Tongue (tissue), 1 donor: Measurements from ENCODE around the gene VPREB3. TPM values are rescaled to one million over a fixed set of nuclear protein-coding genes. Genes with fewer than 3 reads are reported as not detected.

Source experiments
- total RNA-seq: library from RNA; depleted of rRNA; stranded (reverse); fragments of >200 nt; gene quantifications from one replicate; pipeline ENCODE4 v1.2.3, GENCODE V29; 2014

The VPREB3 gene
- total RNA-seq, 1 donor from 2014 or later, result 1.7 TPM

Other genes with a start within 250 kb of the VPREB3 start
- gene IGLL1, start 174.1 kb downstream of the VPREB3 start, total RNA-seq, result 1.5 TPM
- 0.41 TPM for gene DRICH1, start 122.1 kb downstream of the VPREB3 start, total RNA-seq
- not detected for gene RGL4, start 63.4 kb downstream of the VPREB3 start, total RNA-seq
- gene ZNF70, start 3.3 kb downstream of the VPREB3 start, total RNA-seq, result 4.6 TPM
- gene C22orf15, start 8.6 kb upstream of the VPREB3 start, total RNA-seq, result not detected
- gene CHCHD10, start 13.5 kb upstream of the VPREB3 start, total RNA-seq, result 6.4 TPM
- 10.8 TPM for gene MMP11, start 18.4 kb upstream of the VPREB3 start, total RNA-seq
- gene SMARCB1, start 32.5 kb upstream of the VPREB3 start, total RNA-seq, result 22.1 TPM
- gene DERL3, start 84.6 kb upstream of the VPREB3 start, total RNA-seq, result 0.10 TPM
- 8.2 TPM for gene SLC2A11, start 103.5 kb upstream of the VPREB3 start, total RNA-seq
- gene MIF, start 140.0 kb upstream of the VPREB3 start, total RNA-seq, result 74.0 TPM
- 5.8 TPM for gene GSTT2B, start 206.8 kb upstream of the VPREB3 start, total RNA-seq
- gene DDTL, start 212.5 kb upstream of the VPREB3 start, total RNA-seq, result not detected
- gene DDT, start 220.0 kb upstream of the VPREB3 start, total RNA-seq, result 72.2 TPM
- not detected for gene GSTT2, start 225.7 kb upstream of the VPREB3 start, total RNA-seq